Jurkat, Clone E6-1 (cell line): ENCODE measurements around the gene TFEB.
A peak's percentile ranks its signal among the peaks of the same experiment; 100 is the strongest.

ENCODE experiments used
- DNase-seq: peaks from one replicate; pipeline ENCODE4 v3.0.0-alpha.2; 2011; ENCODE audit warnings: low read depth, low spot score
- H3K4me3 ChIP-seq: 2 replicates; pipeline ENCODE4 v1.5.1; 2011; ENCODE audit warnings: mild to moderate bottlenecking, low read length, control low read depth, moderate library complexity

TFEB gene

DNA sequence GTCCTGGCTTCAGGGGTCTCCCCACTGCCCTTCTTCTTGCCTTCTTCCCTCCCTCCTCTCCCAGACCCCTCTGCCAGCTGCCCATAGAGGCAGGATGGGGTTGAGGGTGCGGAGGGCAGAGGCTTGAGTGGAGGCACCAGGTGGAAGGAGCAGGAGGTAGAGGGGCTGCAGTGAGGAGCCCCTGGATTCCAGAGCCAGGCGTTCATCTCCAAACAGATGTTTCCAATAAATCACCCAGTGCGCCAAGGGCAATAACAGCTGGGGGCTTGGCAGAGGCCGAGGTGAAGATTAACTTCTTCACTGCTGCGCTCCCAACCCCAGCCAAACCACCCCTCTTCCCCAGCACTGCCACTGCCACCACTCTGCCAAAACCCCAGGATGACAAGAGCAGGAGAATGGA lies 86.5 kb downstream of the TFEB start:
- DNase-seq: no peak

DNA sequence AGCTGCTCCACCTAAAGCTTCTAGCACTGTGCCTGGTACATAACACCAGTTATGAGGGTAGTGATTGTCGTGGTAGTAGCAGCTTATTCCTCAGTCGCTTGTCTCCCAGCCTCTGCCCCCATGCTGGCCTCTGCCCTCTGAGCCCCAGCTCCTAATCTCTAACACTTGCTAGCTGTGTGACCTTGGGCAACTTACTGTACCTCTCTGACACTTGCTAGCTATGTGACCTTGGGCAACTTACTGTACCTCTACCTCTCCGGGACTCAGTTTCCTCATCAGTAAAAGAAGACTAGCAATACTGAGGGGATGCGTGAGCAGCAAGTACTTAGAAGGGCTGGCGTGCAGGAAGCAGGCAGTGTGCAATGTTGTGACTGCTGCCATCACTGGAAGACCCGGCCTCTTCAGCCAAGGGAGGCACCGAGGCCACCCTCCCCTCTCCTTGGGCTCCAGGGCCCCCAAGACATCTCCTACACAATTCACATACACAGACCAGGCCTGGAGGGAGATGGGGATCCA lies 87.3 kb downstream of the TFEB start:
- no peak overlapping the region for H3K4me3 ChIP-seq

More for the DNA sequence above, 86.5 kb downstream of the TFEB start:
- no peak overlapping the region for H3K4me3 ChIP-seq

DNA sequence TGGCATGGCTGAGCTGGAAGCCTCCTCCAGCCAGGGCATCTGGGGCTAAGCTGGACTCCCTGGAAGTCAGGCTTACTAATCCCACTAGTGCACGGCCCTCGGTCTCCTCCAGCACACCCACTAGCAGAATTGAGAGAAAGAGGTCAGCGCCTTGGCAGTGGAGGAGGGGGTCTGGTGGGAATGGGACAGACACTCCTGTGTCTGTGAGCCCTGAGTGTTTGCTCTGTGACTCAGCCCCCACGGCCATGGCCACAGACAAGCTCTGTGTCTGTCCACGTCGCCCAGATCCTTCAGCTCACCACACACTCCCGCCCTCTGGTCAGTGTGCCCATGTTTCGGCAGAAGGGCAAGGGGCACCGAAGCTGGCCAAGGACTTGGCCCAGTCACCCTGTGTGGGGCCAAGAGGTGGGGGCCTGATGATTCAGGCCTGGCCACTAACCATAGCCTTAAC lies 88.3 kb downstream of the TFEB start:
- H3K4me3 ChIP-seq: no peak overlapping the region

More for the DNA sequence above, 87.3 kb downstream of the TFEB start:
- DNase-seq: no peak

DNA sequence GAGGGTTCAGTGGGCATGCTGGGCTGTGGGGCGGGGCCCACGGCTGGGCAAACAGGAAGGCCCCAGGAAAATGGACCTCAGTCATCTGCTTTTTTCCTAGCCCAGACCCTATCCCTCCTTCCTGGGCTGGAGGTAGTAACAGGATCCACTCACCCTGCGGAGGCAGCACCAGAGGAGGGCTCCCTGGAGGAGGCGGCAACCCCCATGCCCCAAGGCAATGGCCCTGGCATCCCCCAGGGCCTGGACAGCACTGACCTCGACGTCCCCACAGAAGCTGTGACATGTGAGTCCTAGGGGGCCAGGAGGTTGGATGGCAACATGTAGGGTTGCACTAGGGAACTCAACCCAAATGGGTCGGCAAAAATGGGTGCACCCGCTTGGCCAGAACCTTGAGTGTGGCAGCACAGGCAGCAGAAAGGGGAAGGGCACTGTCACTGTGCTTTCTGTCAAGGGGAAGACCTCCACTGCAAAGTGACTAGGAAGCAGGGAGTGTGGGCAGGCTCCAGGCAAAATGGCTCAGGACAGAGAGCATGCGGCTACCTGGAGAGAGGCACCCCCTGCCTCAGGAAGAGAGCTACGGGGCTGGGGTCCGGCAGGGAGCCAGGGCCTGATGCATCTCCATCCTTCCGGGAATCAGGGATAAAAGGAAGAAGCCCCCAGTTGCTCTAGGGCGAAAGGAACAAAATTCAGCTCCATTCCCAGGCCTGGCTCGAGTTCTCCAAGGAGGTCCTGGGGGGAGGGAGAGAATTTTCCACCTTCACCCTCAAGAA lies 89.2 kb downstream of the TFEB start:
- no peak for DNase-seq
- no peak overlapping the region for H3K4me3 ChIP-seq

More for the DNA sequence above, 88.3 kb downstream of the TFEB start:
- DNase-seq: no peak

DNA sequence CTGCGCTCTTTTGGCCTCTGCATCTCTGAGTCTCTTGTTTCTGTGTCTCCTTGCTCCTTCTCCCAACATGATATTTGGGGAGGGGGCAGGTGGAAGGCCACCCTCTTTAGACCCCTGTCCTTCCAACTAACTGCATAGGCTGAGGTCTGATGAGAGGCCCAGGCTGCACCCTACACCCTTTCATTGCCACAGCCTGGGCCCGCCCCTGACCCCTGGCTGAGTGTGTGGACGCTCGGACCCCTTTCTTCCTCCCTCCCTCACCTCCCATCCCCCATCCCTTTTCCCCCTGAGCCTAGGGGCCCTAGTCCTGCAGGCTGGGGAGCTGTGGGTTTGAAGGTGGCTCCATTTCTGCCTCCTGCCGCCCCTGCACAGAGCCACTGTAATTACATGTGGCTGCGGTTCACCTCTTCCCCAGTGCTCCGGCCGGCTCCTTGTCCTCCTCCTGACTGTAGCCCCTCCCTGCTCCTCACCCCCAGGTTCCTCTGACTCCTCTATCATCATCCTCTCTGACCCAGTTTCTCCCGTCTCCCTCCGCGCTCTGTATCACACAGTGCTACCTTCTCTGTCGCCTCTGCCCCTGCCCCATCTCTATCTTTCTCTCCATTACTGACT lies 90.3 kb downstream of the TFEB start:
- DNase-seq: no peak
- no peak overlapping the region for H3K4me3 ChIP-seq

DNA sequence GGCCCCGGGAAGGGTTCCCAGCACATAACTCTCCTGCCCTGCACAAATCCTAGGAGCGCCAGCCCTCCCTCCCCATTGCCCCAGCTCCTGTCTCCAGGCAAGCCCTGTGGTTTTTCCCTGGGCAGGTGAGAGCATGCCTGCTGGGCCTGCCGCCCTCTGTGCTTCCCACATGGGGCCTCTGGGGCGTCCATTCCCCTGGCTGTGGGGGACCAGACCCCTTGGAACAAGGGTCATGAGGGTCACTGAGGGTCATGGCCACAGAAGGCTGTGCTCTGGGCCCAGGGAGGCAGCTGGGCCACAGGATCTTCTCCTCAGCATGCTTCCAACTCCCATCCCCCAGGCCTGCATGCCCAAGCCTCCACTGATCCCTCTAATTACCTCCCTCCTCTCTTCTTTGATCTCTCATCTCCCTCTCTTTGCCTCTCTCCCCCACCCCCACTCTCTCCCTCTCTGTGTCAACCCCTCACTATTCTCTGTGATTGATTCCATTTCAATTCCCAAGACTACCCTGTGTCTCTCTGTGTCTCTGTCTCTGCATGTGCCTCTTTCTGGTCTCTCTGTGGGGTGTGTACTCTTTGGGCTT lies 91.0 kb downstream of the TFEB start:
- H3K4me3 ChIP-seq: no peak overlapping the region
- no peak for DNase-seq

DNA sequence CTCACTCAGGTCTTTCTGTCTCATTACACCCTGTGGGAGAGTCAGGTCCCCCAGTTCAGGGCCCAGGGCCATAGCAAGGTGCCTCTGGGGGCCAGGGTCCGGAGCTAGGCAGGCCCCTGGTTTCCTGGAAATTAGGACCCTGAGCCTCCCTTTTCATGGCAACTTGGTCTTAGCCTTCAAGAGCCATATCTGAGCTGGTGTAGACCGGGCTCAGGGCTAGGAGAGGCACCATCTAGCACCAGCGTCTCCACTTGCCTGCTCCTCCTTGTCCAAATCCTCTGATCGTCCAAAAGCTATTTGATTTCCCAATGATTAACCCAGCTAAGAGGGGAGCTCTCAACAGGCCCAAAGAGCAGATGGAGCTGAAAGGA lies 91.5 kb downstream of the TFEB start:
- no peak overlapping the region for H3K4me3 ChIP-seq
- DNase-seq: no peak

DNA sequence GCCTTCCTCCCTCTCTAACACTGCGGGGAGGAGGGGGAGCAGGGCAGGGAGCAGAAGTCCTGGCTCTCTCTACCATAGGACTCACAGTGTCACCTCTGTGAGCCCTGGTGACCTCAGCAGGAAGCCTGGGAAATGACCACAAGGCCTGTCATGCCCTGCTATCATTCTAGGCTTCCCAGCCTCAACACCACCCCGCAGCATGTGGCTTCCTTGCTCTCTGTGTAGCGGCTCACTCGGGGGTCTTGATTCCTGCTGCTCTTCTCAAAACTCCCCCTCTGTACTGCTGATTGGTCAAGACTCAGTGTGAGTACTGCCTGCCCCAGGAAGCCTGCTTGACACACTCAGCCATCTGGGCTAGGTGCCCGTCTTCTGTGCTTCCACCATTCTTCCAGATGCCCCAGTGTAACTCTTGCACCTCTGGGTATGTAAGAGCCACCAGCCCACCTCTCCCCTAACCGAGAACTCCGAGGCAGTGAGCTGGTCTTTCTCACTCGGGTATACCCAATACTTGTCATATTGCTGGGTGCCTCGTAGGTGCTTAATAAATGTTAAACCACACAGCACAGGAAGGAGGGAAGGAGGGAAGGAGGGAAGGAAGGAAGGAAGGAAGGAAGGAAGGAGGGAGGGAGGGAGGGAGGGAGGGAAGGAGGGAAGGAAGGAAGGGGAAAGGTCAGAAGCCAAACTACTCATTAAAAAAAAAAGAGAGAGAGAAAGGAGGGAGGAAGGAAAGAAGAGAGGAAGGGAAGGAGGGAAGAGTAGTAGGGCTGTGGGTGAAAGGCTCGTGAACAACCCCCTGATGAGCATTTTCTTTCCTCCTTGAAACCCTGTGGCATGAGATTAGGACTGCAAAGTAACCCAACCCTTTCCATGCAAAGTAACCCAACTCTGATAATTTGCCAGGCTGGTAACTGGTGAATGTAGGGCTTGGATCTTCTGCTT lies 92.2 kb downstream of the TFEB start:
- no peak for DNase-seq

DNA sequence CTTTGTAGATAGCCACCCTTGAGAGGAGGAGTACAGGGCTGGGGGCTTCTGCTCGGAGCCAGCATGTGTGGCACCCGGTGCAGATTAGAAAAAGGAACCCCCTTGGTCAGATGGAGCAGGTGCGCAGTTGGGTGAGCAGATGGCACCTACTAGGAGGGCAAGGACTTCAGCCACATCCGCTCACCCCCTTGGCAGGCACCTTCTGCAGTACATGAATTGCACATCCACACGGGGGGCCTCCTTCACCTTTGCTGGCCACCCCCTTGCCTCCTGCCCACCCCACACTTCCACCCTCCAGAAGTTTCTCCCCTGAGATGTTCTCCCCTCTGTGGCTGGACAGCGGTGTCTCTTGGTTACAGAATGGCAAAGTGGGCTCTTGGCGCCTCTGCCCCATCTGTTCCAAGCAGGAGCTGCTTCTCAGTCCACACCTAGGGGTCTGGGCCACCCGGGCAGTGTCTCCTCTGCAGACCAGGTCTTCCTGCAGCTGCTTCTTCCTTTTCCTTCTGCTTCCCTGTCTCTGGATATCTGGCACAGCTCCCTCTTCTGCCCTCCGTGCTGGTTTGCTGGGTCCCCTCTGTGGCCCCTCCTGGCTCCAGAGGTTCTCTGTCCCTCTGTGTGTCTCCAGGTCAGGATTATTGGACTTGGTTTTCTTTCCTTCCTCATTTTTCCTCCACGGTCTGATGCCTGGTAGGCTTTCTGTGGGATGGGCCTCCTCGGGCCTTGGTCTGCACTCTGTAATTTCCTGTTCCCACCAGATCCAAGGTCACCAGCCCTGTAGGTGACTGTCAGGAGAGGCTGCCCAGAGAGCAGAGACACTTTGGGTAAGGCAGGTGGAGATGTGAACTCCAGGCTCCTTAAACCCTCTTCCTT lies 93.1 kb downstream of the TFEB start:
- no peak for DNase-seq
- H3K4me3 ChIP-seq: no peak overlapping the region

More for the DNA sequence above, 92.2 kb downstream of the TFEB start:
- H3K4me3 ChIP-seq: no peak overlapping the region

DNA sequence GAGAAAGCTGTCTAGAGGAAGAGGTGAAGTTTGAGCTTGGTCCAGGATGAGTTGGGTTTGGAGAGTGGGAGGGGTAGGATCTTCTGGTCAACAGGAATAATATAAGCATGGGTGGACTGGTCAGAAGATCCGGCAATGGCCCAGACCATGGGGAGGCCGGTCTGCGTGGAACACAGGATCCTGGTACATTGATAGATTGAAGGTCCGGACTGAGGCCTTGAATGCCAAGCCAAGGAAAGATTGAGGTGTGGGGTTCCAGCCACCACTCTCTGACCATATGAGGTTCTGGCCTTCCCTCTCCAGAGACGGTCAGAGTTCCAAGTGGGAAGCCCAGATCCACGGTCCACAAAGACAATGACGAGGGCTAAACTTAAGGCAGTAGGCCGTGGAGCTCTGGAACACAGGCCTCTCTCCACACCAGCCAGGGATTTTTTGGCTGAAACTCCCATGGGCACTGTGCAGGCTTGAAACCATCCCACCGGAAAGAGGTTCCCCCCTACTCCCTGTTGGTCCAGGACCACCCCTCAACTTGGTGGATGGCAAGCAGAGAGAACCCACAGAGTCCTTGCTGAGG lies 94.0 kb downstream of the TFEB start:
- no peak for DNase-seq
- H3K4me3 ChIP-seq: no peak overlapping the region

DNA sequence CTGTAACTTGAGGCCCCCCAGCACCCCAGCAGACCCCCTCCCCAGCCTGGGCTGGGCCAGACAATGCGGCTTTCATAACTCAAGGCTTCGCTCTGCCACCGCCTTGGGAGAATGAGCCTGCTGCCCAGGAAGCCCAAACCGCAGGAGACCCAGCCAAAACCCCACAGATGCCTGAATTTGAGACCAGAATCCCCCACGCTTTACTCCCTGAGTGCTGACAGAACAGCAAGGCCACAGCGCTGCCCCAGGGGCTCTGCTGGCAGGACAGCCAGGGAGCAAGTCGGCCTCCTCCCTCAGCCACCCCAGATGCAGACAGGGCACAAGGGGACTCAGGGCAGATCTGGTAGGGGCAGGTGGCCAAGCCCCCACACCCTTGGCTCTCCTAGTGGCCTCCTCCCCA lies 95.0 kb downstream of the TFEB start:
- DNase-seq: no peak
- H3K4me3 ChIP-seq: no peak overlapping the region

DNA sequence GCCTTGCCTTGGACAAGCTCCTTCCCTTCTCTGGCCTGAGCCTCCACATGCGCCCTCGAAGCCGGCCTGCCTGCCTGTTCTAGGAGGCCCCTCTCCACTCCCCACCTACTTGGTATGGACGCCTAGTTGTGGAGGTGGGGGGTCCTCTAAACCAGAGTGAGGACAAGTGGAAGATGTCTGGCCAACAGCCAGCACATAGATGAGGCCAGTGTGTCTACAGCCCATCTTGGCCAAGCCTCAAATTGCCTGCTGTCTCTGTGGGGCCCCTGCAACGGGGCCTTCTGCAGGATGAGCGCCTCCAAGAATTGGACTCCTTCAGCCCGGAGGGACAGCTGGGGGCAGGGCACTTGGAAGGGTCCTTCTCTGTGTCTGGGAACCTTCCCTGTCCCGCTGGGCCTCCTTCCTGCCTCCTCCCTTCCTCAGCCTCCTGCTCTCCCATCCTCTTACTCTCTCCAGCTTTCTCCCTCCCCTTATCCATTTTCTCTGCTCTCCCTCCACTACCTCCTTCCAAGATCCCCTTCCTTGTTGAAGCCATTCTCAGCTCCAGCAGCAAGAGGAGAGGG lies 95.5 kb downstream of the TFEB start:
- DNase-seq: no peak
- no peak overlapping the region for H3K4me3 ChIP-seq

DNA sequence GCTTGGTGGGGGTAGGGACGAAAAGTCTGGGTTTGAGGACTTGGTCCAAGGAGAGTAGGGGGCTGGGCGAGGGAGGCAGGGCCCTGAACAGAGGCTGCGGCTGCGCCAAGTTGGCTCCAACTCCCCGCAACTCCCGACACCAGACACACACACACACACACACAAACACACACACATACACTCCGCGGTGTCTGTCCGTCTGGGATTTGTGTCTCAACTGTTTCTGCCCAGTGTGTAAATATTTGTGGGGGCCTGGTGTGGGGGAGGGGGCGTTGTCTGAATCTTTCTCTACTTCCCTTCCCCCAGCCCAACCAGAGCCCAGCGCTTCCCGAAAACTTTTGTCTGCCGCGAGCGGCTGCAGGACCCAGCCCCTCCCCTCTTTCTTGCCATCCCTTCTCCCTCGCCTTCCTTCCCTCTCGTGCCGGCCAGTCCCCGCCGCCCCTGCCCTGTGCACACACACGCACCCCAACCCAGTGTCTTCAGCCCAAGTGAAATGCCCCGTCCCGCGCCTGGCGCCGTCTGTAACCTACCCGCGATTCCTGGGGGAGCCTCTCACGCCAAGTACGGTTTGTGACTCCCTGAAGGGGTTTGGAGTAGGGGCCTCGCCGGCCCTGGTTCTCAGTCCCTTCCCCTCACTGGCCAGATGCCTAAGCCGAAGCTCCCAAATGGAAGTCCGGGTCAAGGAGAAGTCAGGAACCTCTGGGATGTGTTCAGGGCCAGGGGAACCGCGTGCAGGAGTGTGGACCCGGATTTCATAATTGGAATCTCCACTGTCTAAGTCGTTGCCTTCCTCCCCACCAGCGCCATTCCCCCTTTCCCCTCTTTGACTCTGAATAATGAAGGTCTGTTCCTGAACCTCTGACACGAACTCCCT lies 96.2 kb downstream of the TFEB start:
- H3K4me3 ChIP-seq: peak overlapping the region; percentile 52
- DNase-seq: no peak

DNA sequence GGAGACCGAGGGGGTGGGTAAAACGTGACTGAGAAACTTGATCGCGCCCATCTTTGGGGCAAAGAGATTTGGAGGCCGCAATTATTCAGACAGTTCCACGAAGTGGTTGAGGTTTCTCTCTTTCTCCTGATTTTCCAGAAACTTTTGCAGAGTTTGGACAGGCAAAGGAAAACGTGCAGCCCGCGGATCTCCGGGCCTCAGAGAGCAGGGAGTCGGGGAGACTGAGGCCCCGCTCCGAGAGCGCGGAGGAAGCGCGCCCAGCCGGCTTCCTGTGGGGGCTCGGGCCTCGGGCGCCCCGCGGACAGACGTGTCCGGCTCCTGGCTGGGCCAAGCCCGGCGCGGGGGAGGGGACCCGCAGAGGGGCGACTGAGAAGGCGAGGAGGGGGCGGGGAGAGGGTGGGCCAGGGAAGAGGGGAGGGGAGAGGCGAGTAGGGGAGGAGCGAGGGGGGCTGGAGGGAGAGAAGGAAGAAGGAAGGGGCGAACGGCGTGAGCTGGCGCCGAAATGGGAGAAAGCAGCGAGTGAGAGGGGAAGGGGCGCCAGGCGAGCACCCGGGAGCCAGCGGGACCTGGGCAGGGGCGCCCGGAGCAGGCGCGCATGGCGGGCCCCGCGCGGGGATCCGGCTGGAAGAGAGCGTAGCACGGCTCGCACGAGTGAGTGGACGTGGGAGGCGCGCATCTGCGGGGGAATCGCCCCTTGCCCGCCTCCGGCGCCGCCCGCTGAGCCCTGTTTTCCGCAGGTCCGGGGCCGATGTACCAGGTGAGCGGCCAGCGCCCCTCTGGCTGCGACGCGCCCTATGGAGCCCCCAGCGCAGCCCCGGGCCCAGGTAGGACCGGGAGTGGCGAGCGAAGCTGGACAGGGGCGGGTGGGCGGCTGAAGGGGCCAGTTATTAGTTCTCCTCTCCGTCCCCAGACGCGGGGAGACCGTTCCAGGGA lies 97.1 kb downstream of the TFEB start, which contains the start of gene MDFI:
Gene MDFI (plus strand): TSS at position 467 of the 933 bp plus-strand sequence. CDS start 282 bp downstream, at position 749.
- no peak for DNase-seq

DNA sequence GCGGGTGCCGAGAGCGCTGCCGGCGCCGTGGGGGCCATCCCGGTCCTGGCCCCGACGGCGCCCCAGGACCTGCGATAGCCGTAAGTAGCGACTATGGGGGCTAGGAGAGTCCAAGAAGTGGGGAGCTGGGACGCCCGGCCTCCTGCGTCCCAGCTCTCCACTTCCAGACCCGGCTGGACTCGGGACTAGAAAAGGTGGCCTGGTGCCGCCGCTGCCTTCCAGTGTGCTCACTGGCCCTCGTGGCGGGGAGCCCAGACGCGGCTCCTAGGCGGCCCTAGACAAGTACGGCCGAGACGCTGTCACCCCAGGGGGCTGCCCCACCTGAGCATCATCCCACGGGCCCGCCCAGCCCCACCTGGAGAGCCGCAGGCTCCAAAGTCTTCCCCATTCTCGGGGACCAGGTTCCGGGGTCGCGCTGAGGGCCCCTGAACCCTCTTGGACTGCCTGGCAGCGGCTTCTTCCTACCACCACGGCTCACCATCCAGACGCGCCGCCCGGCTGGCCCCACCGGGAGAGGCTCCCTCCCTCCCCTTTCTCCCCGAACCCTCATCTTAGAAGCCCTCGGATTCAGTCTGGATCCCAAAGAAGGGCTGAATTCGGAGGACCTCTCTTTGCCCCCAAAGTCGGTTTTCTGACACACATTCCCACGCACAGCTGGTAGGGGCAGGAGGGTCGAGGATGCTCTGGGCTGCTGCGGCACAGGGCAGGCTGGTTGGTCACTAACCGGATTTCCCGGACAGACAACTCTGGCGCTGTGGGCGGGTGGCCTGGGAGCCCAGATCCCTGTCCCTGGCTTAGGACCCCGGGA lies 98.0 kb downstream of the TFEB start:
- DNase-seq: no peak

More for the DNA sequence above, 97.1 kb downstream of the TFEB start, which contains the start of gene MDFI:
- H3K4me3 ChIP-seq: peak within 1 kb of the TSS; percentile 52

More for the DNA sequence above, 98.0 kb downstream of the TFEB start:
- peak overlapping the region; percentile 52 for H3K4me3 ChIP-seq
